GM12892 (cell line): ENCODE results near the gene TNFRSF4.

Experiments used
- DNase-seq: peaks from one replicate; pipeline ENCODE4 v3.0.0; 2011; ENCODE audit not compliant: insufficient read length
- FAIRE-seq: peaks from 2 replicates; lab custom pipeline; 2011; peaks lifted over from hg19 to GRCh38; lab: Jason Lieb, UNC
- POLR2A ChIP-seq: IDR thresholded peaks from 2 replicates; pipeline ENCODE4 v1.6.1; 2011; ENCODE audit warnings: low read depth, low read length, control low read depth
- POLR2AphosphoS5 ChIP-seq: IDR thresholded peaks from 2 replicates; pipeline ENCODE4 v1.6.1; 2011; ENCODE audit warnings: low read depth, low read length, control low read depth
- TAF1 ChIP-seq: IDR thresholded peaks from 2 replicates; pipeline ENCODE4 v1.6.1; 2011; ENCODE audit warnings: low read depth, mild to moderate bottlenecking, control low read depth, low read length, borderline replicate concordance

The TNFRSF4 gene

GRCh38 chr1:1208713-1209433 is 5.1 kb downstream of the TNFRSF4 start:
- DNase-seq, result no peak
- no peak for FAIRE-seq
- TF ChIP-seq POLR2A (no peak), POLR2AphosphoS5 (no peak), TAF1 (no peak)

DNA sequence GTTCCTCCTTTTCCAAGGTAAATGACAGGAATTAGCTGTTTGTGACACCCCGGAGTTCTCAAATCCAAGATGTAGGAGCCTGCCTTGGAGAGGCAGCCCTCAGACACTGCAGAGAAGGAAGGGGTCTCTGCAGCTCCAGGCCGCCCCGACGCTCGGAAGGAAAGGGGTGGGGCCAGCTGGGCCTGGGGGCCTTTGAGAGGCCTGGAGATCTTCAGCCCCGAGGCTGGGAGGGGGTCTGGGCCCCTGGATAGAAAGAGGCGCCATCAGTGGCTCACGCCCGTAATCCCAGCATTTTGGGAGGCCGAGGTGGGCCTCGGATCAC is 6.4 kb downstream of the TNFRSF4 start:
- TF ChIP-seq TAF1, result no peak
- FAIRE-seq (no peak), DNase-seq (no peak)

DNA sequence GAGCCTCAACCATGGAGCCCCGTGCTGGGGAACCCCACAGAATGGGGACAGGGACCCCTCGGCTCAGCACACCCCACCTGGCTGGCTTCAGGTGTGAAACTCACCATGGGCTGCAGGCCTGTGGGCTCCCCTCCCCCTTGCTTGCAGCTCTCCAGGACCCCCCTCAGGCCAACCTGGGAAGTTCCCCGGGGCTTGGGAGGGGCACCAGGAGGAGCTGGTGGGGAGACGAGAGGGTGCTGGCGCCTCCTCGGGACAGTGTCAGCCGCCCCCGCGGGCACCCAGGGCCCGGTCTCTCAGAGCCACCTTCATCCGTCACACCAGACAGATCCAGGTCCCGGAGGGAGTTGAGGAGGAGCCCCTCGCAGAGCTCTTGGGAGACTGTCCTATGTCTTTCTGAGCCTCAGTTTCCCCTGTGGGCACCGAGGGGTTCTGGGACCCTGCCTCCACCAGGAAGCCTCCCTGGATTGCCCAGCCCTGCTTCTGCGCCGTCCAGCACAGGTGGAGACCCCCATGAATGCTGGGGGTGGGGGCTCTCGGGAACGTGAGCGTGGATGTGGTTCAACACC is 6.9 kb downstream of the TNFRSF4 start:
- TF ChIP-seq TAF1, result no peak
- no peak for TF ChIP-seq POLR2AphosphoS5
- no peak for TF ChIP-seq POLR2A
- no peak for DNase-seq
- peak; percentile 51 for FAIRE-seq

DNA sequence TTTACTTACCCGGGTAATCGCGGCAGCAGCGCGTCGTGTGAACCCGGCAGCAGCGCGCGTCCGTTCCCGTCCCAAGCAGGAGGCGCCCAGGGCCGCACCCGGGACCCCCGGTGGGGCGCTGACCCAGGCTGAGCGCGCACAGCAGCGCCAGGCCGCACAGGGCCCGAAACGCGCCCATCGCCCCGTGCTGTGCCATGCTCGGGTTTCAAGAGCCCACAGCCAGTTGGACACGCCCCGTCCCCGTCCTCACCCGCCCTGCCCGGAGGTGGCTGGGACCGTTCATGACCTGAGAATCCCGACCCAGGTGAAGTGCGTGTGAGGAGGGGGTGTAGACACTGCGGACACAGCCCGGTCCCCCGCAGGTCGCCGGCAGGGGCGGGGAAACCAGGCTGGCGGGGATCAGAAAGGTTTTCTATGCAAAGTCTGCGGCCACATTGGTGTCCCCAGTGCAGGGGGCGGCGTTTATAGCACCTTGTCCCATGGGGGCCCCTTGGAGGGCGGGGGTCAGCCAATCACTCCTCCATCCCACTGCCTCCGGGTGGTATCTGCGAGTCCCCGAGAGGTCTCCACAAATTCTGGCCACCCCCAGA is 7.5 kb downstream of the TNFRSF4 start, which contains the start of gene TNFRSF18:
Gene TNFRSF18, minus strand, starts transcription at position 217 of the 590 bp plus-strand sequence. Its CDS starts 21 bp downstream, at position 196.
- TF ChIP-seq POLR2AphosphoS5 (no peak), TAF1 (no peak), POLR2A (no peak)
- FAIRE-seq (peak; percentile 70), DNase-seq (no peak)

DNA sequence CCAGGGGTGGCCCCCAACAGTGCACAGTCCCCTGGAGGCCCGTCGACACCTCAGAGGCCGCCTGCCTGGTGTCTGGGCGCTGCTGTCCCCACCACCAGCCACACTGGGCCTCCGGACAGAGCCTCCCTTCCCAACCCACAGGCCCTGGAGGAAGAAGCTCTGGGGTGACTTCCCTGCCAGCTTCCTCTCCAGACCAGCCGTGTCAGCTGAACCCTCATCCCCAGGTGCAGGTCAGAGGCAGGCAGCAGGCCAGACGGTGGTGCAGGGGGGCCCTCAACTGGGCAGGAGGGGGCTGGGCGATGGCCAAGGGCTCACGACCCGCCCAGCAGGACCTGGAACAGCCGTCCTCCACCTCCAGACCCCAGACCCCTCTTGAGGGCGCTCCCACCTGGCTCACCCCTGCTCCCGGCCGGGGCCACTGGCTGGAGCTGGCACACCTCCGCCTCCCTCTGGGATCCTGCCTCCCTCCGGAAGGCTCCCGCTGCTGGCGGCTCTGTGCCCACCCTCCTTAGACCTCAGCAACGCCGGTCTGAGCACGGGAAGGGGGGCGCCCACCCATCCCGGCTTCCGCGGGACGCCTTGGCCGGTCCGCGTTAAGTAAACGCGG is 8.1 kb downstream of the TNFRSF4 start:
- FAIRE-seq (no peak), DNase-seq (no peak)
- no peak for TF ChIP-seq TAF1
- TF ChIP-seq POLR2AphosphoS5, result no peak
- no peak for TF ChIP-seq POLR2A

- no peak for DNase-seq
- TF ChIP-seq POLR2AphosphoS5, result no peak
- no peak for TF ChIP-seq TAF1
- no peak for TF ChIP-seq POLR2A
- no peak for FAIRE-seq
Observed at GRCh38 chr1:1204998-1205768, 8.8 kb downstream of the TNFRSF4 start.

GRCh38 chr1:1204425-1204920 is 9.5 kb downstream of the TNFRSF4 start:
- no peak for DNase-seq
- TF ChIP-seq TAF1 (no peak), POLR2A (no peak), POLR2AphosphoS5 (no peak)
- FAIRE-seq, result no peak

- no peak for FAIRE-seq
- TF ChIP-seq TAF1, result no peak
- TF ChIP-seq POLR2A, result no peak
- no peak for TF ChIP-seq POLR2AphosphoS5
- DNase-seq, result no peak
Observed at GRCh38 chr1:1203561-1204424, 10.2 kb downstream of the TNFRSF4 start.

GRCh38 chr1:1202831-1203560 is 11.0 kb downstream of the TNFRSF4 start:
- TF ChIP-seq TAF1 (no peak), POLR2AphosphoS5 (no peak), POLR2A (no peak)
- no peak for FAIRE-seq
- DNase-seq, result no peak
